Prostate gland (tissue), 2 donors: ENCODE results near the gene DICER1. TPM values are rescaled to one million over a fixed set of nuclear protein-coding genes. Genes with fewer than 3 reads are reported as not detected.
A peak's percentile ranks its signal among the peaks of the same experiment; 100 is the strongest.

Experiments
- DNase-seq: peaks from one replicate; pipeline ENCODE4 v3.0.0-alpha.2; 2019; ENCODE audit warnings: low spot score
- H3K27ac ChIP-seq, 2 donors: fragments of 200-600 bp; sonication (generic); 2 replicates each; pipeline ENCODE4 v1.5.1; 2017 to 2019
- H3K27me3 ChIP-seq: fragments of 200-600 bp; sonication (generic); replicated peaks from 2 replicates; pipeline ENCODE4 v1.5.1; 2019; ENCODE audit not compliant: insufficient read depth
- H3K36me3 ChIP-seq, 2 donors: fragments of 200-600 bp; sonication (generic); 1 replicate in 1 of 2; 2 replicates in 1 of 2; pipeline versions ENCODE4 v1.5.1 to v1.8.1; 2017 to 2019
- H3K4me1 ChIP-seq: fragments of 200-600 bp; sonication (generic); replicated peaks from 2 replicates; pipeline ENCODE4 v1.5.1; 2019
- H3K4me3 ChIP-seq, 2 donors: fragments of 200-600 bp; sonication (generic); 2 replicates each; pipeline ENCODE4 v1.5.1; 2017 to 2019
- H3K9me3 ChIP-seq: fragments of 200-600 bp; sonication (generic); 2 replicates; pipeline ENCODE4 v1.5.1; 2017
- POLR2A ChIP-seq: fragments of 450-650 bp; IDR thresholded peaks from one replicate; pipeline ENCODE4 v1.6.1; 2016; ENCODE audit warnings: antibody characterized with exemption, mild to moderate bottlenecking
- POLR2AphosphoS5 ChIP-seq: sonication (generic); formaldehyde crosslinking; IDR thresholded peaks from one replicate; pipeline ENCODE4 v1.6.1; 2017; ENCODE audit warnings: antibody characterized with exemption
- WGBS: methylation state at CpG from one replicate; pipeline ENCODE4 v1.1.5; 2018; 5-methylcytosine and 5-hydroxymethylcytosine counted together
- intact Hi-C: fragments of 100-400 bp; cut with DNase I; formaldehyde crosslinking; loops from one replicate; pipeline ENCODE4 v1.14.2; 2022
- total RNA-seq, 2 donors: library from RNA; depleted of rRNA; stranded (reverse); fragments of >200 nt; gene quantifications; one replicate each; pipeline ENCODE4 v1.1.0, GENCODE V29; 2016
- TF ChIP-seq, protein P1 (sequence below), 4 experiments: fragments of 200-600 bp in 2 of 4; fragments of 450-650 bp in 2 of 4; sonication (generic) in 2 of 4; IDR thresholded peaks; 1 replicate in 3 of 4; 2 replicates in 1 of 4; pipeline ENCODE4 v1.5.1; 2016 to 2019; ENCODE audit warnings: antibody characterized with exemption in 4 of 4, mild to moderate bottlenecking in 2 of 4, moderate library complexity in 2 of 4

The DICER1 gene
- total RNA-seq, 2 donors from 2014 or later, result 25.4 to 86.3 TPM

- H3K4me1 ChIP-seq, result no peaks in the 10 kb centered on the region
- intact Hi-C loops, result no loop called here
- no peak overlapping the region for H3K4me3 ChIP-seq
- no peaks in the 10 kb centered on the region for H3K27me3 ChIP-seq
- H3K27ac ChIP-seq, result no peak overlapping the region
- no peaks in the 10 kb centered on the region for H3K9me3 ChIP-seq
- TF ChIP-seq, protein P1, sequence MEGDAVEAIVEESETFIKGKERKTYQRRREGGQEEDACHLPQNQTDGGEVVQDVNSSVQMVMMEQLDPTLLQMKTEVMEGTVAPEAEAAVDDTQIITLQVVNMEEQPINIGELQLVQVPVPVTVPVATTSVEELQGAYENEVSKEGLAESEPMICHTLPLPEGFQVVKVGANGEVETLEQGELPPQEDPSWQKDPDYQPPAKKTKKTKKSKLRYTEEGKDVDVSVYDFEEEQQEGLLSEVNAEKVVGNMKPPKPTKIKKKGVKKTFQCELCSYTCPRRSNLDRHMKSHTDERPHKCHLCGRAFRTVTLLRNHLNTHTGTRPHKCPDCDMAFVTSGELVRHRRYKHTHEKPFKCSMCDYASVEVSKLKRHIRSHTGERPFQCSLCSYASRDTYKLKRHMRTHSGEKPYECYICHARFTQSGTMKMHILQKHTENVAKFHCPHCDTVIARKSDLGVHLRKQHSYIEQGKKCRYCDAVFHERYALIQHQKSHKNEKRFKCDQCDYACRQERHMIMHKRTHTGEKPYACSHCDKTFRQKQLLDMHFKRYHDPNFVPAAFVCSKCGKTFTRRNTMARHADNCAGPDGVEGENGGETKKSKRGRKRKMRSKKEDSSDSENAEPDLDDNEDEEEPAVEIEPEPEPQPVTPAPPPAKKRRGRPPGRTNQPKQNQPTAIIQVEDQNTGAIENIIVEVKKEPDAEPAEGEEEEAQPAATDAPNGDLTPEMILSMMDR (IDR thresholded peaks at IDR 0.05), result no peak
- no peak for TF ChIP-seq POLR2AphosphoS5
- no peak for TF ChIP-seq POLR2A
- no peak for DNase-seq
- WGBS, result 67% methylated on average over 4 of the region's 4 CpGs
- H3K36me3 ChIP-seq, result no peaks in the 10 kb centered on the region
Measured at GRCh38 chr14:95190346-95190840, 33.1 kb upstream of the DICER1 start.

DNA sequence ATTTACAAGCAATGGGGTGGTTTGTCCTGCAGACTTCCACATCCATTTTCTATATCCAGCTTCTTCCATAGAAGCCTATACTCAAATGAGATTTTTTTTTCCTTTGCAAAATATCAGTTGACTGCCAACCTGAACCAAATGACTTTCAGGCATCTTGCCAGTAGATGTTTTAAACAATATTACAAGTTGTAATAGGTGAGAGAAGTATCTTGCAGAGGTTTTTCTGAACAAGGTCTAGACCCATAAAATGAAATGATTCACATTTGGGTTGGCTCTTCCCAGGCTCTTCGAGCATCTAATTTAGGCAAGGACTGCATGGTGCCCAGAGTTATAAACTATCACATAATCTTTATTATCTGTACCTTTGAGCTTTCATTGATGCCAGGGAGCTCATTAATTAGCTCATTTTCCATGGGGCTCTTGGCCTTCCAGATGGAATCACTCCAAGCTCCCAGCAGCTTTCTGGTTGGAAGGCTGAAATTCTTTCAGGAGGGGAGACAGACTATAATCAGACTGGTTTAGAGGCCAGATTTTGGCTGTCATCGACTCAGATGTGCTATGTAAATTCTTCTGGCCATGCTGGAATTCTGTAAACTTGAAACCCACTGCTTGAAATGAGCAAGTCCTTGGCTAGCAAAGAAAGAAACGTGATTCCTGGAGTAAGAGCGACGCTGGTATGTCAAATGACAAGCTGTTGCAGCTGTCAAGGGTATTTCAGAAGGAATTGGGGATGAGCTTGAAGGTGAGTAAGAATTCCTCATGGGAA is 32.2 kb upstream of the DICER1 start:
- WGBS, result 27% methylated on average over 5 of the region's 5 CpGs

DNA sequence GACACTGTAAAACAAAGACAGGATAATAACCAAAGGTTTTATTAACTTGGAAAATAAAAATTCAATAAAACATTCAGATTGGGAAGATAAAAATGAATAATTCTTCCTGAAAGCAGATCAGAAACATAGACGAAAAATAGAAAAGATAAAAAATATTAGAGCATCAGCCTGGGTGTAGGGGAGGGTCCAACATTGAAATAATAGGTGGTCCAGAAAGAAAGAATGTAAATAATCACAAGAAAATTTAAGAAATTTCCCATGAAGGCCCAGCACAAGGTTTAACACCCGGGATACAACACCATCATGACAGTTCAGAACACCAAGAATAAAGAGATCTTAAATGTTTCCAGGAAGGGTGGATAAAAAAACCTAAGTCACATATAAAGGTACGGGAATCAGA is 31.1 kb upstream of the DICER1 start:
- H3K36me3 ChIP-seq, result no peaks in the 10 kb centered on the region
- no peak overlapping the region for H3K4me3 ChIP-seq
- TF ChIP-seq POLR2AphosphoS5, result no peak
- no peak for TF ChIP-seq POLR2A
- TF ChIP-seq, protein P1 (IDR thresholded peaks at IDR 0.05), result no peak
- H3K9me3 ChIP-seq, result no peaks in the 10 kb centered on the region
- H3K27ac ChIP-seq, result no peak overlapping the region
- no peak for DNase-seq
- H3K27me3 ChIP-seq, result no peaks in the 10 kb centered on the region
- 90% methylated on average over 3 of the region's 3 CpGs for WGBS
- no peaks in the 10 kb centered on the region for H3K4me1 ChIP-seq
- intact Hi-C loops, result loop anchor here (5.0 kb wide), 1 partner anchor 34 kb away; no protein-coding TSS in a partner anchor

More for the DNA sequence above, 32.2 kb upstream of the DICER1 start:
- no peak for DNase-seq
- no peaks in the 10 kb centered on the region for H3K36me3 ChIP-seq
- no peaks in the 10 kb centered on the region for H3K4me1 ChIP-seq
- no peak overlapping the region for H3K4me3 ChIP-seq
- intact Hi-C loops, result loop anchor here (5.0 kb wide), 1 partner anchor 33 kb away; no protein-coding TSS in a partner anchor
- no peak overlapping the region for H3K27ac ChIP-seq
- TF ChIP-seq, protein P1 (IDR thresholded peaks at IDR 0.05), result no peak
- TF ChIP-seq POLR2AphosphoS5, result peak; percentile 9
- TF ChIP-seq POLR2A, result no peak
- H3K9me3 ChIP-seq, result no peaks in the 10 kb centered on the region
- H3K27me3 ChIP-seq, result no peaks in the 10 kb centered on the region

DNA sequence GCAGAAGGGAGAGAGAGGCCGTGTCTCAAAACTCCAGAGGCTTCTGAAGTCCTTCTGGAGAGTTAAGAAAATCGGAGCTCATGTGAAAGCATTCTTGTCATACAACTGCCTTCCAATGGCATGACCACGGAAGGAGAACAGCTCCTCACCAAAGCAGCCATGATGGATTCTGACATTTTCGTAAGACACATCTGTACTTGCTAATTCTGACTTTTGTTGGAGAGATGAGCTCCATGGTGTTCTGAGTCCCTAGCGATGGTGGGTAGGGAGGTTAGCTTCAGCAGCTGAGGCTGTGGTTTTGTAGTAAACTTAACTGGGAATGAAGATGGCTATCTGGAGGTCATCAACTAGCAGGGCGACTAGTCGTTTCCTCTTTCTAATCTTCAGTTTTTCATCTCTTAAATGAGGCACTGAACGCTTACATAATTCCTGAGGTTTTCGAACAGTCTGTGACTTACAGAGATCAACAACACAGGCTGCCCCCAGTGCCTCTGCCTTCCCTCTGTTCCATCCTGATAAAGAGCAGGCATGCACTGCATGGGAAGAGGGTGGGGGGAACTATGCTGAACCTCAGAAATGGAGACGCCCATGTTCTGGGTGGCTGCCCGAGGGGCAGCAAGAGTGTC is 28.6 kb upstream of the DICER1 start:
- H3K4me1 ChIP-seq, result no peaks in the 10 kb centered on the region
- intact Hi-C loops, result loop anchor here (5.0 kb wide), 1 partner anchor 36 kb away; no protein-coding TSS in a partner anchor
- 69% methylated on average over 11 of the region's 11 CpGs for WGBS
- DNase-seq, result no peak
- H3K27ac ChIP-seq, result peak overlapping the region; percentile 1 to 42
- no peaks in the 10 kb centered on the region for H3K36me3 ChIP-seq
- no peak overlapping the region for H3K4me3 ChIP-seq
- TF ChIP-seq POLR2AphosphoS5, result no peak
- TF ChIP-seq, protein P1 (IDR thresholded peaks at IDR 0.05), result no peak
- TF ChIP-seq POLR2A, result no peak
- no peaks in the 10 kb centered on the region for H3K27me3 ChIP-seq
- no peaks in the 10 kb centered on the region for H3K9me3 ChIP-seq
